GM21576 (cell line): ENCODE data around the gene SYNDIG1.

ENCODE experiments used
- ATAC-seq: cut with Tn5 transposase; IDR thresholded peaks from one replicate; pipeline ENCODE4 v1.9.1; 2021; ENCODE audit warnings: mild to moderate bottlenecking, moderate library complexity; ENCODE audit not compliant: unreplicated experiment

The SYNDIG1 gene

GRCh38 chr20:24630486-24631172 lies 161.2 kb downstream of the SYNDIG1 start:
- no peak for ATAC-seq

GRCh38 chr20:24631173-24631505 lies 161.7 kb downstream of the SYNDIG1 start:
- ATAC-seq = no peak

- no peak for ATAC-seq
These were observed 163.2 kb downstream of the SYNDIG1 start for GRCh38 chr20:24632581-24632980.

- ATAC-seq = no peak
These were observed 163.6 kb downstream of the SYNDIG1 start for GRCh38 chr20:24633026-24633425.

DNA sequence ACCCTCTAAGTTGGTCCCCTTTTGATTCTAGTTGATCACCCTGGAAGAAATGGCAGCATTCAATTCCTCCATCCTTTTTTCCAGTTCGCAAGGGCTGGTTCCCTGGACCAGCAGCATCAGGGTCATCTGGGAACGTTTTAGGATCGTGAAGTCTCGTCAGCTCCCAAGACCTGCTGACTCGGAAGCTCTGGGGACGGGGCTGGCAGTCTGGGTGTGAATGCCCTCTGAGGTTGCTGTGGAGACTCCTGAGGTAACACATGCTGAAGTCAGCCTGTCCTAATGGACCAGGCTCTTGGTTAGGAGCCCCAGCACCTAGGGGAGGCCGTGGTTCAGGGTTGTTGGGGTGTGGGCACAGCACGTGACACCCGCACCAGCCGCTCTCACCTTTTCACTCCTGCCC lies 164.1 kb downstream of the SYNDIG1 start:
- ATAC-seq = no peak

GRCh38 chr20:24634855-24635254 lies 165.4 kb downstream of the SYNDIG1 start:
- ATAC-seq = no peak

- no peak for ATAC-seq
These were observed 167.2 kb downstream of the SYNDIG1 start for GRCh38 chr20:24636626-24637025.

DNA sequence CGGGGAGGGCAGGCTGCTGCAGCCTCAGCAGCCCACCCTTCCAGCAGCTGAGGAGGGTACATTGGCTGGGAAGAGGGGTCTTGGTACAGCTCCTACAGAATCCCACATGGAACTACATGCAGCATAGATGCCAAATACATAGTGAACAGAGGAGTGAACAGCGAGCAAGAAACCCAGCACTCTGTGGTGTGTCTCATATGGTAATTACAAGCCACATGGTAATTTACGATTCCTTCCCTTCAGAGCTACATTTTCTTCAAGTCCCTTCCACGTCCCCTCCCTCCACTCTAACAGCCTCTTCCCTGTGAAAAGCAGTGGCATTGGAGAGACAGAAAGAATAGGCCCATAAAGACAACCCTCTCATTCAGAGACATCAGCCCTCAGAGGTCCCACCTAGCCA lies 167.7 kb downstream of the SYNDIG1 start:
- ATAC-seq = no peak

GRCh38 chr20:24637941-24638340 lies 168.5 kb downstream of the SYNDIG1 start:
- no peak for ATAC-seq

GRCh38 chr20:24638591-24639548 lies 169.4 kb downstream of the SYNDIG1 start:
- no peak for ATAC-seq

GRCh38 chr20:24640276-24640675 lies 170.8 kb downstream of the SYNDIG1 start:
- ATAC-seq = no peak

GRCh38 chr20:24640686-24641085 lies 171.3 kb downstream of the SYNDIG1 start:
- ATAC-seq = no peak

- no peak for ATAC-seq
These were observed 174.6 kb downstream of the SYNDIG1 start for GRCh38 chr20:24643731-24644626.

GRCh38 chr20:24646321-24646720 lies 176.9 kb downstream of the SYNDIG1 start:
- no peak for ATAC-seq

- ATAC-seq = no peak
These were observed 178.3 kb downstream of the SYNDIG1 start for GRCh38 chr20:24647713-24648112.

DNA sequence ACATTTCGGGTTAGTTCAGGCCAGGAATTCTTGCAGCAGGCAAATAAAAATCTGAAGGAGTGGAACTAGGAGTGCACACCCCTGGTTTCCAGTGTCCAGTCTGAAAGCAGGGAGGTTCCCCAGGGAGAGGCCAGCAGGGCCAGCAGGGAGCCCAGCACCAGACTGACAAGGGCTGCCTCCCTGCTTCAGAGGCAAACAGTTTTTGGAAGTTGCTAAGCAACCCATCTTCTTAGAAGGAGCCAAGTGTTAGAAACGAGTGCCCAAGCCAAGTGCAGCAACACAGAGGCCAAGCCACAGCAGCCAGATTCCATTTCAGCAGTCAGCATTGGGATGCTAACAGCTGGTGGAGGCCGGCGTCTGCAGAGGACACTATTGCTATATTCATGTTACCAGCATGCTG lies 179.1 kb downstream of the SYNDIG1 start:
- ATAC-seq = peak; percentile 12

- ATAC-seq = peak; percentile 47
These were observed 179.5 kb downstream of the SYNDIG1 start for GRCh38 chr20:24648919-24649318.

DNA sequence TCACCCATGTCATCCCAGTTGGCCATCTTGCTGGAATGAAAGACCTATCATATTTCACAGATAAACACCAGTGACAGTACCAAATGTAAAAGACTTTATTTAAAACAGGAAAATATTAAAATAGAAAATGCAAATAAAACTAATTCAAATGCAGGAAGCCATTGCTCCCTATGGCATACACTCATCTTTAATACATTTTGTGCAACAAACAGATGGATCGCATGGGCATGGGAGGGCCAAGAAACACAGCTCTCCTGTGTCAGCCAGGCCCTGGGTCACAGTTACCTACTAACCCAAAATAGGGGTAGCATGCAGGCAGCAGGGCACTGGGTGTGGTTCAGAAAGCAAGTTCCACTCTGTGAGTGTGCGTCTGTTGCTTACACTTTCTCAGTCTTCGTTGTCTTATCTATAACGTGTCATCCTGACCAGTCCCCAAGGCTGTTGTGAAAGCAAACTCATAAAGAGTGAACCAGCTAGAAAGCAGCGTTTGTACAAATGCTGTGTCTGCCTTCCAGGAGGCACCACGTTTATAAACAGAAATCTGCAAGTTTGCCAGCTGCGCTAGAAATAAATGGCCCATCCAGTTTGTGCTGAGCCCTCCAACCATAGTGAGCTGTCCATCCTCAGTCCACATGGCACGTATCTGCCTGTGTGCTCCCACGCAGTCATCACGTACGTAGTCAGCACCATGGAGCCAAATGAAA lies 180.5 kb downstream of the SYNDIG1 start:
- no peak for ATAC-seq

DNA sequence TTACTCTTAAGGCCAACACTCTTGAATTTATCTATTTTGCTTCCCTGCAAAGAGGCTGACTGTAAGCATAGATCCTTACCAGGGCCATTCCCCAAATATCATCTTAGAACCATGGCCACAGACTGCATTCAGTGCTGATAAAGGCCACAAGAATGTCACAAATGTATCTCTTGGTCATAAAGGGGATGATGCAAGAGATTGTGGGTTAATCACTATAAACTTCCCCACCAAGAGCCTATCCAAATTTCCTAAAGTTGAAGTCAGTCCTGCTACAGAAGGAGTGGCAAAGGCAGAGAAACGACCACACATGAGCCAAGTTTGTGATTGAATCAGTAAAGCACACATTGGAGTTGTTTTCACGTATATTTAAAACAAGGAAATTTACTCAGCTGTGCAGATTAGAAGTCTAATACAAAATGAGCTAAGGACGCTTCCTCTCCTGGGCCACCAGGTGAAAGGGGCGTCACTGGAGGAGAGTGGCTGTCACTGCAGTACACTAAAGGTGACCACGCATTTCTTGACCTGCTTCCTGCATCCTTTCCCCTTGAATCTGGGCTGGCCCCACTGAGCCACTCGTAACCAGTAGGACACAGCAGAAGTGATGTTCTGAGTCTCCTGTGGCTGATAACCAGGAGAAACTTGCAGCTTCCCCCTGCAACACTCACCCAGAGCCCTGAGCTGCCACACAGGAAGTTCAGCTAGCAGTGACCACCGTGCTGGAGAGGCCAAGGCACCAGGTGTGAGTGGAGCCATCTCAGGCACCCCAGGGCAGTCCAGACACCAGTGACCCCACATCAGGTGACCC lies 181.9 kb downstream of the SYNDIG1 start:
- no peak for ATAC-seq

- no peak for ATAC-seq
These were observed 182.5 kb downstream of the SYNDIG1 start for GRCh38 chr20:24651976-24652345.
